GM19372 (cell line): ENCODE results near the gene SRPRA.
A peak's percentile ranks its signal among the peaks of the same experiment; 100 is the strongest.
"Not testable (repeated sequence)": the region's sequence is repeated elsewhere in the genome, so short reads cannot be mapped to it uniquely, and the experiment has no call there.

Experiments
- ATAC-seq: cut with Tn5 transposase; IDR thresholded peaks from one replicate; pipeline ENCODE4 v1.9.1; 2021; ENCODE audit warnings: mild to moderate bottlenecking, low read depth, moderate library complexity; ENCODE audit not compliant: unreplicated experiment

Gene SRPRA, protein sequence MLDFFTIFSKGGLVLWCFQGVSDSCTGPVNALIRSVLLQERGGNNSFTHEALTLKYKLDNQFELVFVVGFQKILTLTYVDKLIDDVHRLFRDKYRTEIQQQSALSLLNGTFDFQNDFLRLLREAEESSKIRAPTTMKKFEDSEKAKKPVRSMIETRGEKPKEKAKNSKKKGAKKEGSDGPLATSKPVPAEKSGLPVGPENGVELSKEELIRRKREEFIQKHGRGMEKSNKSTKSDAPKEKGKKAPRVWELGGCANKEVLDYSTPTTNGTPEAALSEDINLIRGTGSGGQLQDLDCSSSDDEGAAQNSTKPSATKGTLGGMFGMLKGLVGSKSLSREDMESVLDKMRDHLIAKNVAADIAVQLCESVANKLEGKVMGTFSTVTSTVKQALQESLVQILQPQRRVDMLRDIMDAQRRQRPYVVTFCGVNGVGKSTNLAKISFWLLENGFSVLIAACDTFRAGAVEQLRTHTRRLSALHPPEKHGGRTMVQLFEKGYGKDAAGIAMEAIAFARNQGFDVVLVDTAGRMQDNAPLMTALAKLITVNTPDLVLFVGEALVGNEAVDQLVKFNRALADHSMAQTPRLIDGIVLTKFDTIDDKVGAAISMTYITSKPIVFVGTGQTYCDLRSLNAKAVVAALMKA

DNA sequence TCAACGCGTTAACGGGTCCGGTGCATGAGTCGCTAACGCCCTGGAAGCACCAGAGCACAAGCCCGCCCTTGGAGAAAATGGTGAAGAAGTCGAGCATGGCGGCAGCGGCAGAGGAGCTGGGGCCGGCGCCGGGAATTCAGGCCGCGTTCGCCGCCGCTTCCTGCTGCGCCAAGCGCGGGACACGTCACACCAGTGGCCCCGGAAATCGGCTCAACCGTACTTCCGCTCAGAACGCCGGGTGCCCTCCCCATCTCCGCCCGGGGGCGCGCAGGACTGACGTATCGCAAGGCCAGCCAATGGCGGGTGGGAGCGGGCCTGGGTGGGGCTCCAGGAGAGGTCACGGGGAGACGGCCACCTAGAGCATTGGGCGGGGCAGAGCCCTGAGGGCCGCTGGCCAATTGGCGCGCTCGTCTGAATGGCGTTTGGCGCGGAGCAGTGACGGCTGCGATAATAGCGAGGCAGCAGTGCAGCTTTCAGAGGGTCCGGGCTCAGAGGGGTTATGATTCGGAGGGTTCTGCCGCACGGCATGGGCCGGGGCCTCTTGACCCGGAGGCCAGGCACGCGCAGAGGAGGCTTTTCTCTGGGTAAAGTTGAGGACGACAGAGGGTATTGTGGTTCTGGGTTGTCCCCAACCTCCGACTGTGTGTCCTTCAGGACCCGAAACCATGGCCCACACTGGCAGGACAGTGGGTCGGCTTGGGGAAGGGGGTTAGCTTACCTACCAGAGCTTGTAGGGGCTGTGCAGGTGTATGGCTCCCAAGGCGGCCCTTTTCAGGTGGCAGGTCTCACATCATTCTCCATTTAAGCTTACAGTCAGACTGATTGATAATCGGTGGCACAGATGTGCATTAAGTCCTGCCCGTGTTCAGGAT is at the start of gene SRPRA, which contains the start of gene FOXRED1:
Gene SRPRA (minus strand): TSS at position 188 of the 872 bp plus-strand sequence. CDS start 91 bp downstream, at position 97.
Gene FOXRED1 (plus strand): TSS at position 447 of the 872 bp plus-strand sequence. CDS start 53 bp downstream, at position 500.
- ATAC-seq: peak; percentile 98

DNA sequence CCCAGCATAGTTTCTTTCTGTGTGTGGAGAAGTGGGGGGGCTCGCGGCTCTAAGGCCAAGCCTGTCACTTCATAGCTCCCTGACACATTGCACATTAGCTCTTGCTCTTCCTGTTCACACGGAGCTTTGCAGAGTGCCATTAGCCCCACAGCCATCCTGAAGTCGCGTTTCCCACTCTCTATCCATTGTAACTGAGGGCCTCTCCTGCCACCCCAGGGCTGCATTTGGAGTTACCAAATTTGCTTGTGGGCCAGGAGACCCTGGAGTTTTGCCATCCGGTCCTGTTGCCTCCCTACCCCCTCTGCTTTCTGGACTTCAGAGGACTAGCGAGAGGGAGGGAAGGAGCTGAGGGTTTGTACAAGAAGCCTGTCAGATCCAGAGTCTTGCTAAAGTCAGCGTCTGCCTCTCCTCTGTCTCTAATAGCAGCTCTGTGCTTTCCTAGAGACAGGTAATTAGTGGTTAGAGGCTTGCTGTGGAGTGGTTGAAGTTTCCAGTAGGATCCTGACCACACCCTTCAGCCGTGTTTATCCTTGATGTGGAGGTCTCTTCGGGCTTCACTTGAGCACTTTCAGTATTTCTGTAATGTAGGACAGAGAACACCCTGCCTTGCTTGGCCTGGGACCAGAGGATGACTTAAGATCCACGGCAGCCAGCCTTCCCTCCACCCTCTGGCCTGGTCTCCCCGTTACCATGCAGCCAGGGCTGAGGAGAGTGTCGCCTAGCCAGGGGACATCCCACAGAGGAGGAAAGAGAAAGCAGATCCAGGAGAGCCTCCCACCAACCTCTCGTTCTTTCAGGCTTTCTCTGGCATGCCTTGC is 49.3 kb upstream of the SRPRA start:
- ATAC-seq: peak; percentile 25

DNA sequence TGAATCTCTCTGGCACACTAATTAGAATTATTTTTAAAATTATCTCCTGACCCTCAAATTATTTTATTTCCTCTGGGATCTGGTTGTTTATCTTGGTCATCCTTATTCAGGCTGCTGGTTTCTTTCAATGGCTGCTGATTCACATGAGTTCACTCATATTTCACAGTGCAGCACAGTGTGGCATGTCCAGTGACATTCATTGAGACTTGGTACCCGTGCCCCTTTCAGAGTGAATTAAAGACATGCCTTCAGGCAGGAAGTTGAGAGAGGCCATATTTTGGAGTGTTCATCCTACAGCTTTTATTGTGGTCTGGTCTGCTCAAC is 48.7 kb upstream of the SRPRA start:
- no peak for ATAC-seq

DNA sequence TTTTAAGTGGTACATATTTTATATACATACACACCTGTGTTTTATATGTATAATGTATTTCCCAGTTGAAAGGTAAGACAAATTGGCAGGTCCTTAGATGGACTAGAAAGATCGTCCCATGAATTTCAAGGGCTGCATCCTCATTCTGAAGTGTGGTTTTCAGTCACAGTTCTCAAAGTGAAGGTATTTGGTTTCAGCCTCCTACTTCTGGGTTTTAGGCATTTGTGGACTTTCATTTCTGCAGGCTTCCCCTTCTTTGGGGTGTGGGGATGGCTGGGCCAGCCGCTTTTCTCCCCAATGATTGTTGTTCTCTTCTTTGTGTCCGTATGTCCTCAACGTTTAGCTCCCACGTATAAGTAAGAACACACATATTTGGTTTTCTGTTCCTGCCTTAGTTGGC is 45.1 kb upstream of the SRPRA start:
- no peak for ATAC-seq

DNA sequence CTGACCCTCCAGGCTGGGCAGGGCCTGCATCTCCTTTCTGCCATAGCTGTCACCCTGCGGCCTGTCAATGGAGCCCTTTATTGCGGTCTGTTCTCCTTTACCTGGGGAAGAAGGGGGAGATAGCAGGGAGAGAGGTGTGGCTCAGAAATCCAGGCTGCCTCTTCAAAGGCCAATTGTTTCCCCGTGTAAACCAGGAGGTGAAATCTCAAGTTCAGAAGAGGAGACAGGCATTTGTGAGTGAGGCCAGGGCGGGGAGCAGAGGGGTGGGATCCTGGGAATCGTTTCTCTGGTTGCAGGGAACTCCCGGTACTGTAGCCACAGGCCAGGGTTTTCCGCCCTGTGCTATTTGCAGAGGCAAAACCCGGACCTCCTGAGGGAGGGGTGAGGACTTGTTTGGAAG is 44.3 kb upstream of the SRPRA start:
- ATAC-seq: no peak

DNA sequence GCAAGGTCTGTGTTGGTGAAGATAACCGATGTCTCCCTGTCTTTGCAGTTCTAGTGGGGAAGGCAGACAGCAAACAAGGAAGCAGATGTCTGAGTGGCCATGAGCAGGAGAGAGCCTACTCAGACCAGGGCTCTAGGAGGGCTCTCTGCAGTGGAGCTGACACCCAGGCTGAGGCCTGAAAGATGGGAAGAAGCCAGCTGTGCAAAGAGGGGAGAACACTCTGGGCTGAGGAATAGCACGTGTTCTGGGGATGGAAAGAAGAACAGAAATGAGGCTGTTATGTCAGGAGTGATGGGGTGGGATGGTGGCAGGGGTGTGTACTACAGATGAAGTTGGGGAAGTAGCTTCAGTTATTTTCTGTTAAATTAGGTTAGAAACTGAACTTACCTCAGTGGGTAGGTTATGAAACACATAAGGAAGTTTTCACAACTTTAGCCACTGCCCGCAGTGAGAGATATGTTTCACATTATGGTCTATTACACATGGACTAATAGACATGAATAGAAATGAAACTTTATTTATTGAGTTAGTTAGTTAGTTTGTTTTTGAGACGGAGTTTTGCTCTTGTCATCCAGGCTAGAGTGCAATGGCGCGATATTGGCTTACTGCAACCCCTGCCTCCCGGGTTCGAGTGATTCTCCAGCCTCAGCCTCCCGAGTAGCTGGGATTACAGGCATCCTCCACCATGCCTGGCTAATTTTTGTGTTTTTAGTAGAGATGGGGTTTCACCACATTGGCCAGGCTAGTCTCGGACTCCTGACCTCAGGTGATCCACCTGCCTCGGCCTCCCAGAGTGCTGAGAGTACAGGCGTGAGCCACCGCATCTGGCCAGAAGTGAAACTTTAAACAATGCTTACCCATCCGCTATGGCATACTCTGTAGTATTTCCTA is 43.0 kb upstream of the SRPRA start:
- ATAC-seq: no peak

DNA sequence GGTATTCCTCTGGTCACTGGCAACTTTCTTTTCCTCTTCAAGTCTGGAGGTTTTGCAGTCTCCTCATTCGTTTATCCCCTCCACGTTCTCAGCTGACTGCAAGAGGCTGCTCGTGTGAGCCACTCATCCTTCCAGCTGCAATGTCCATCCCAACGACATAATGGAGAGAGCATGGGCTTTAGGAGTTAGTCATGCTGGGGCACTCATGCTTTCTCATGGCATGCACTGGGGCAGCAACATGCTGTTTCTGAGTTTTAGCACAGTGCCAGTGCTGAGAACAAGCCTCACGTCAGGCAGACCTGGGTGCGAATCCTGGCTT is 42.3 kb upstream of the SRPRA start:
- ATAC-seq: no peak

DNA sequence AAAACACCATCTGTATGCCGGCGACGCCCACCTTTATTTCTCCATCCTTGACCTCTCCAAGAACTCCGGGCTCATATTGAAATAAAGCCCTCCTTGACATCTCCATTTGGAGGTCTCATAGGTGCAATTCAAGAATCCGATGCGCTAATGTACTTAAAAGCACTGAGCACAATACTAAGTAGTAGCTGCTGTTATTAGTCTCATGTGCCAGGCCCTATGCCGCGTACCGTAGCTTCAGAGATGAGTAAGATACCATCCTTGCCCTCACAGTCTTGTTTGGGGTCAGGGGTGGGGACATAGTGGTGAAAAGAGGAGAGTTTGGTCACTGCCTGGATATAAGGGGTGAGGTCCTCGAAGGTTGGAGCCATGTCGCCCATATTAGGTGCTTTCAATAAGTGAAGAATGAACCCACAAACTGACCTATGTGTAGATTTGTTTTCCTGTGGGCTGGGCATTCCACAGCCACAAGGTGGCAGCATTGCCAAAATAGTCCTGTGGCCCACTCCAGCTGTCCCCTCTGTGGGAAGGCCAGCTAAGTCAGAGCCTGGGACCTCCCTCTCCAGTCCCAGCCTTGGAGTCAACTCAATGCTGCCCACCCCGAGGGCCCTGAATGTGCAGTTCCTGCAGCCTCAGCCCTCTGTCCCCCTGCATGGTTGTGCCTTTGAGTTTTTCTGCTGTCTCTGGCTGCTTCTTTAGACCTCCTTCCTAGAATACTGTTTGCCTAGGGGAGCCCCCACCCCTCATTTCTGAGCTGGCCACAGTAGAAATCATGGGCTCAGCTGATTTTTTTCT is 41.7 kb upstream of the SRPRA start:
- ATAC-seq: peak; percentile 48

DNA sequence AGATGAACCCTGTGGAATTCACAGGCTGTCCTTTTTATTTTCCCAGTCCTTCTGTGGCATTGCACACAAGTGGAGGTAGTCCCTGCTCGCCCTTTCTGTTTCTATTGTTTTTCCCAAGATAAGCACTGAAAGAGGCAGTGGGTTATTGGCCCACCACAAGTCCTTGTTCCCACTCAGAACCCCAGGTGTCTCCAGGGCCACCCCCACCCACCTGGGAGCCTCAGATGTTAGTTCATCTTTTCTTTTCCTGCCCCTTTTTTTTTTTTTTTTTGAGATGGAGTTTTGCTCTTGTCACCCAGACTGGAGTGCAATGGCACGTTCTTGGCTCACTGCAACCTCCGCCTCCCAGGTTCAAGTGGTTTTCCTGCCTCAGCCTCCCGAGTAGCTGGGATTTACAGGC is 40.1 kb upstream of the SRPRA start:
- not testable (repeated sequence) for ATAC-seq

DNA sequence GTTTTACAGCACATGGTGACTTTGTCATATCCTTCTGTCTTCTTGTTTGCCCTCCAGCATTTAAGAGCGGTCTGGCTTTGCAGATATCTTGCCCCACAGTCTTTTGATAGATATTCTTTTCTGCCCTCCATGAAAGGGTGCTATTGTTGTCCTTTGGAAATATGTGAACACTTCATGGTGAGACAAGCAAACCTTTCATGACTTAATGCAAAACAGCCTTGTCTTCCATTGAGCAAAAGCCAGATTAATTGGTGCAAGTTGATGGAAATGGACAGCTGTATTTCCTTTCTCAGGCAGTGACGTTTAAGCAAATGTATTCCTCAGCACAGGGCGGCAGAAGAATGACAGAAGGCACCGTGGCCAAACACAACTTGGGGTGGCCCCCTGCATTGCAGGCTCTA is 39.6 kb upstream of the SRPRA start:
- ATAC-seq: no peak

DNA sequence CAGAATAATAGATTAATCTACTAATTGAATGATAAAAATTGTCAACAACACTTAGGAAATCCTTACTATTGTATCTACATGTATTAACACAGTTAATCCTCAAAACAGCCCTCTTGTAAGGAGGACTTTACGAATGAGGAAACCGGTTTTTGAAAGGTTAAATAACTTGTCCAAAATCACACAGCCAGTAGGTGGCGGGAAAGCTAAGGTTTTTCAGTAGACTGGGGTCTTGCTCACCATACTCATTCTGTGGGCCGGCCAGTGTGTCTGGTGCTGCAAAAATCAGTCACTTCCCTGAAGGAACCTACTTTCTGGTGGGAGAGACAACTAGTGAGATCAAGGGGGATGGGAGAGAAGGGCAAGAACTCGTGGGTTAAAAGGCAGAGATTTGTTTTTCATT is 39.0 kb upstream of the SRPRA start:
- ATAC-seq: no peak

DNA sequence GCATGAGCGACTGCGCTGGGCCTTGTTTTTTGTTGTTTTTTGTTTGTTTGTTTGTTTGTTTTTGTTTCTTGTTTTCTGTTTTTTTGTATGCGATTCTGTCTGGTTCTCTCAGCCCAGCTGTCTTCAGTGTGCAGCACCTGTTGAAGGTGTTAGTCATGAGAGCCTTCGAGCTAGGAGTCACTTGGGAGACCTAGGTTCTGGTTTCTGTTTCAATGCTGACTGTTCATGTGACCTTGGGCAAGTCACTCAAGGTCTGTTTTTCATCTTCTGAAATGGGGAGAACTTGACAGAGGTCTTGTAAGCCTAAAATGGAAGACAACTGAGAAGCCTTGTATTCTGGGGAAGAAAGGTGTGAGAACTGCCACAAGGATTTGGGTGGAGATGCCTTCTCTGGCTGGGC is 37.0 kb upstream of the SRPRA start:
- ATAC-seq: peak; percentile 33

DNA sequence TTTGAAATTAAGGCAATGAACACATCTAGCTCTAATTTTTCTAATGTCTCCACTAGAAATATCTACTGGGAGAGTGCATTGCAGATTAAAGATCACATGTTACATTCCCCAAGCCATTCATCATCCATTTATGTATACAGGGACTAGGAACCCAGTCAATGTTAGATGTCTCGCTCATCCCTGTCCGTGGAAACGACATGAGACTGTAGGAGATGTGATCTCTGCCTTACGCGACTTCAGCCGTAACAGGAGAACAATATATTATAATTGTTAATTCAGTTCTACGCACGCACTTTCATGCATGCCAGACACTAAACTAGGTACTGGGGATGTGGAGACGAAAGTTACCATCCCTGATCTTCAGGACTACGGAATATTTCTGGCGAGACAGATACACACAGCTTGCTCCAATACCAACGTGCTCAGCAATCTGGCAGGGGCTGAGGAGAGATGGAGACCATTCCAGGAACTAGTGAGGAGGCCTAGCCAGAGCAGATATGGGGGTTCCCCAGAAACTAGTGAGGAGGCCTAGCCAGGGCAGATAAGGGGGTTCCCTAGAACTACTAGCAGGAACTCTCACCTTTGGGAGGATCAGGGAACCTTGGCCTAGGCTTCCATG is 35.9 kb upstream of the SRPRA start:
- no peak for ATAC-seq

DNA sequence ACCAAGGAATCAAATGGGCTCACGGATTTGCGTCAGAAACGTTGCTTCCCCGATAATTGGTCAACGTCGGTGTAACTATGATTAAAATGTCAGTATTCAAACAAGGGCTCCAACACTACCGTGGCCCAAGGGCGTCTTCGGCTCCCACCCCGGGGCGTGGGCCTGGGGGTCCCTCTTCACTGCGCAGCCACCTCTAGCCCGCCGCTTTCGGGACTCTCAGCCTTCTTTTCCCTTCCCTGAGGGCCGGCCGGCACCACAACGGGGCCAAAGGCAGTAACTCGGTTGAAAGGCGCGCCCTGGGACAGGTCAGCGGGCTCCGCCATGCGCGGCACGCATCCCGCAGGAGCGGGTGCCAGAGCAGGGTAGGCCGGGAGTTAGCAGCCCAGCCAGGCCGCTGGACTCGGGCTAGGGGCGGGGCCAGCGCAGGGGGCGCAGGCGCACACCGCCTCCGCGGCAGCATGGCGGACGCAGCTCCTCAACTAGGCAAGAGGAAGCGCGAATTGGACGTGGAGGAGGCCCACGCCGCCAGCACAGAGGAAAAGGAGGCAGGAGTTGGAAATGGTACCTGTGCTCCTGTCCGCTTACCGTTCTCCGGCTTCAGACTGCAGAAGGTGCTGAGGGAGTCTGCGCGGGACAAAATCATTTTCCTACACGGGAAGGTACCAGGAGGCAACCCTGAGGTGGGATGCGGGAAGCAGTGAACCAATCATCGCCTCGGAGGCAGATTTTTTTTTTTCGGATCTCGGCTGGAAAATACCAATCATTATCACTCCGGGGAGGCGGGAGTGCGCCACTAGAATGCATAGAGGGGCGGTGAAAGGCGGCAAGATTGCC is 35.1 kb upstream of the SRPRA start, which contains the start of gene DCPS:
Gene DCPS (plus strand): TSS at position 438 of the 834 bp plus-strand sequence. CDS start 21 bp downstream, at position 459.
- peak; percentile 88 for ATAC-seq

DNA sequence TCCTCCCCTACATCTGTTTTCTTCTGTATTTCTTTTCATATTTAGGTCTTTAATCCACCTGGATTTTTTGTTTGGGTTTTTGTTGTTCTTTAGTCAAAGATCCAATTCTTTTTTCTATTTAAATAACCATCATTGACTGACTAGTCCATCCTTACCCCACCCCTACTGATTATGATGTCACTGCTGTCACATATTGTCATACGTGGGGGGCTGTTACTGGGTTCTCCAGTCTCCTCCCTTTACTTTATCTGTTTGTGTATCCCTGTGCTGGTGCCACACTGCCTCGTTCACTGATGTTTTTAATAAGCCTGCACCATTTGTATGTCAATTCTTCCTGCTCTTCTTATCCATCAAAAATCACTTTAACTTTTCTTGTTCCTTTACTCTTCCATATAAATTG is 28.3 kb upstream of the SRPRA start:
- no peak for ATAC-seq

DNA sequence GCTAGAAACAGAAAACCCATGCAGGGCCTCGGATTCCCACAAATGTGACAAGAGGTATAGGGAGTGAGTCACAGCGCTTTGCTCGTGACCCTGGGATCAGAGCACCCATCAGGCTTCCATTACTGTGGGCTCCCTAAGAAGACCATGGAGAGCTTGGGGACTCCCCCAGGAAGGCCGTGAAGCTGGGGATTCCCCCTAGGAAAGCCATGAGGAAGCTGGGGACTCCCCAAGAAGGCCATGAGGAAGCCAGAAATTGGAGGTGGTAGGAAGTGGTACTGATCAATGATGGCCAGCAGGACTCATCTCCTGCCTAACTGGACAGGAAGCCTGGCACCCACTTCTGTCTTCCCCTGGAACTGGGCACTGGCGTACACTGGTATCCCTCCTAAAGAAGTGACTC is 25.0 kb upstream of the SRPRA start:
- no peak for ATAC-seq

DNA sequence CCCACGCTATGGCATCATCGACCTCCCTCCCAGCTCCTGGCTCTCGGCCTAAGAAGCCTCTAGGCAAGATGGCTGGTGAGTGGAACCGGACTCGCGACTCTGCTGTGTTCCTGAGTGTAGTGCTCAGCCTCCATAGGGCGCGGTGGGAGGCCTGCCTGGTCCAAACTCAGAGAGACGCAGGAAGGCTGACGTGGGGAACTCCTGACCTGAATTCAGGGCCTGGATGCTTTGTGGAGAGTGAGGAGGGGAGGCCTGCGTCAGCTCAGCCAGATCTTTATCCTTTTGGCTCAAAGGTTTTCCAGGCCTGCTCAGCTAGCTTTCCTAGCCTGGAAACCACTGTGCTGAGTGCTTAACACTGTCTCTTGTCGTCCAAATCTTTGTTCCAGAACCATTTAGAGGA is 22.2 kb upstream of the SRPRA start:
- no peak for ATAC-seq
